Calu3 (cell line): ENCODE data around the gene RPL22. TPM values are rescaled to one million over a fixed set of nuclear protein-coding genes. Genes with fewer than 3 reads are reported as not detected.

Source experiments
- BruUV-seq: library from RNA; stranded (reverse); fragments of 400-500 nt; replicated peaks from 2 replicates; lab custom pipeline; 2021; lab: Mats Ljungman, UMichigan
- CTCF ChIA-PET: fragments of 300-600 bp; sonication (Branson Sonifier 250); formaldehyde crosslinking; loops from one replicate; lab custom pipeline; 2022; ENCODE audit warnings: antibody characterized with exemption; lab: Charles Lee
- DNase-seq: peaks from one replicate; pipeline ENCODE4 v3.0.0; 2022
- H3K27ac Mint-ChIP-seq: one replicate; pipeline ENCODE4 v1.8.0; 2022; ENCODE audit warnings: mixed read lengths; ENCODE audit not compliant: unreplicated experiment
- H3K27me3 Mint-ChIP-seq: one replicate; pipeline ENCODE4 v1.8.0; 2022; ENCODE audit warnings: mixed read lengths; ENCODE audit not compliant: unreplicated experiment
- H3K36me3 Mint-ChIP-seq: one replicate; pipeline ENCODE4 v1.8.0; 2022; ENCODE audit warnings: mild to moderate bottlenecking, moderate library complexity, mixed read lengths; ENCODE audit not compliant: insufficient read depth, unreplicated experiment
- H3K4me1 Mint-ChIP-seq: one replicate; pipeline ENCODE4 v1.8.0; 2022; ENCODE audit warnings: mild to moderate bottlenecking, low read depth, mixed read lengths; ENCODE audit not compliant: unreplicated experiment
- H3K4me3 Mint-ChIP-seq: one replicate; pipeline ENCODE4 v1.8.0; 2022; ENCODE audit warnings: mild to moderate bottlenecking, low read depth, moderate library complexity, mixed read lengths; ENCODE audit not compliant: unreplicated experiment
- H3K9me3 Mint-ChIP-seq: one replicate; pipeline ENCODE4 v1.8.0; 2022; ENCODE audit warnings: low read depth, mixed read lengths; ENCODE audit not compliant: unreplicated experiment
- CTCF ChIP-seq: fragments of 200-600 bp; IDR thresholded peaks from one replicate; pipeline ENCODE4 v1.8.0; 2022; ENCODE audit warnings: antibody characterized with exemption; ENCODE audit not compliant: unreplicated experiment
- intact Hi-C: fragments of 100-400 bp; cut with micrococcal nuclease; formaldehyde crosslinking; loops from one replicate; pipeline ENCODE4 v1.10.0; 2022; ENCODE audit not compliant: unreplicated experiment
- total RNA-seq: library from RNA; stranded (reverse); gene quantifications from 2 replicates; pipeline ENCODE4 v1.2.3, GENCODE V29; 2022

Gene RPL22
- total RNA-seq, 1 experiment from 2014 or later: 259 TPM

GRCh38 chr1:6170742-6171201 lies 28.6 kb downstream of the RPL22 start:
- TF ChIP-seq CTCF: no peak
- Mint-ChIP-seq H3K36me3 (no peaks in the 10 kb centered on the region), H3K4me3 (no peak overlapping the region), H3K27ac (no peak overlapping the region), H3K4me1 (peaks cover 8% of the 10 kb centered on the region), H3K27me3 (peaks cover 50% of the 10 kb centered on the region), H3K9me3 (no peaks in the 10 kb centered on the region)
- DNase-seq: no peak
- BruUV-seq: no TSS peak
- intact Hi-C loops: loop anchor here (2.0 to 10.0 kb wide), 2 partner anchors 62 to 116 kb away; no protein-coding TSS in a partner anchor
- CTCF ChIA-PET: no interaction called here

GRCh38 chr1:6170116-6170741 lies 29.2 kb downstream of the RPL22 start:
- DNase-seq: no peak
- H3K9me3 Mint-ChIP-seq: no peaks in the 10 kb centered on the region
- H3K36me3 Mint-ChIP-seq: no peaks in the 10 kb centered on the region
- no TSS peak for BruUV-seq
- TF ChIP-seq CTCF: no peak
- H3K4me1 Mint-ChIP-seq: peaks cover 8% of the 10 kb centered on the region
- CTCF ChIA-PET: no interaction called here
- H3K27me3 Mint-ChIP-seq: peaks cover 55% of the 10 kb centered on the region
- H3K4me3 Mint-ChIP-seq: no peak overlapping the region
- H3K27ac Mint-ChIP-seq: no peak overlapping the region
- intact Hi-C loops: loop anchor here (2.0 to 10.0 kb wide), 2 partner anchors 61 to 115 kb away; no protein-coding TSS in a partner anchor

GRCh38 chr1:6168947-6169586 lies 30.3 kb downstream of the RPL22 start:
- peaks cover 67% of the 10 kb centered on the region for H3K27me3 Mint-ChIP-seq
- BruUV-seq: no TSS peak
- intact Hi-C loops: no loop called here
- H3K36me3 Mint-ChIP-seq: no peaks in the 10 kb centered on the region
- peaks cover 8% of the 10 kb centered on the region for H3K4me1 Mint-ChIP-seq
- TF ChIP-seq CTCF: no peak
- no peak overlapping the region for H3K4me3 Mint-ChIP-seq
- H3K9me3 Mint-ChIP-seq: no peaks in the 10 kb centered on the region
- CTCF ChIA-PET: interaction anchor here (0.7 kb wide), 1 partner anchor 243 kb away, joined by 3 read pairs; no protein-coding TSS in a partner anchor
- H3K27ac Mint-ChIP-seq: no peak overlapping the region
- DNase-seq: no peak

GRCh38 chr1:6167391-6168303 lies 31.7 kb downstream of the RPL22 start:
- no peaks in the 10 kb centered on the region for H3K9me3 Mint-ChIP-seq
- BruUV-seq: no TSS peak
- TF ChIP-seq CTCF: no peak
- intact Hi-C loops: no loop called here
- no peak for DNase-seq
- peaks cover 81% of the 10 kb centered on the region for H3K27me3 Mint-ChIP-seq
- peaks cover 8% of the 10 kb centered on the region for H3K4me1 Mint-ChIP-seq
- no peaks in the 10 kb centered on the region for H3K36me3 Mint-ChIP-seq
- CTCF ChIA-PET: interaction anchor here (0.6 kb wide), 1 partner anchor 139 kb away, joined by 7 read pairs; no protein-coding TSS in a partner anchor
- no peak overlapping the region for H3K4me3 Mint-ChIP-seq
- H3K27ac Mint-ChIP-seq: no peak overlapping the region
